Measurements from ENCODE around the gene DDX51.

DNA sequence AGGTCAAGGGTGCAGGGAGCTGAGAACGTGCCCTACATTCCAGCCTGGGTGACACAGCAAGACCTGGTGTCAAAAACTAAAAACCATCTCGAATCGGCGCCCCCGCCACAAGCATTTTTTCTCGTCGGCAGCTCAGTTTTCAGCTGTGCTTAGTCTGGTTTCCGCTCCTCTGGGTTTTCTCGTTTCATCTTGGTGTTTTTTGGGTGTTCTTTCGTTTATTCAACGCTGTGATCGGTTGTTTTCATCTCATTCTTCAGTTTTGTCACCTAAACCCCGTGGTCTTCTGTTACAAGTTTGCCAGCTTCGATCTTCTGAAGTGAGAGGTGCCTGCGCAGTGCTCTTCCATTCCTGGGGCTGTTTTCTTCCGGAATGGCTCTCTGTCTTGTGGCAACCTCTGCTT, 41.6 kb upstream of the DDX51 start:
- TF ChIP-seq, protein P1, sequence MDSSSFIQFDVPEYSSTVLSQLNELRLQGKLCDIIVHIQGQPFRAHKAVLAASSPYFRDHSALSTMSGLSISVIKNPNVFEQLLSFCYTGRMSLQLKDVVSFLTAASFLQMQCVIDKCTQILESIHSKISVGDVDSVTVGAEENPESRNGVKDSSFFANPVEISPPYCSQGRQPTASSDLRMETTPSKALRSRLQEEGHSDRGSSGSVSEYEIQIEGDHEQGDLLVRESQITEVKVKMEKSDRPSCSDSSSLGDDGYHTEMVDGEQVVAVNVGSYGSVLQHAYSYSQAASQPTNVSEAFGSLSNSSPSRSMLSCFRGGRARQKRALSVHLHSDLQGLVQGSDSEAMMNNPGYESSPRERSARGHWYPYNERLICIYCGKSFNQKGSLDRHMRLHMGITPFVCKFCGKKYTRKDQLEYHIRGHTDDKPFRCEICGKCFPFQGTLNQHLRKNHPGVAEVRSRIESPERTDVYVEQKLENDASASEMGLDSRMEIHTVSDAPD (CRISPR knock-in tag; IDR thresholded peaks at IDR 0.05): no peak
- TF ChIP-seq ZNF746 (CRISPR knock-in tag; IDR thresholded peaks at IDR 0.05) (no peak), SP1 (IDR thresholded peaks at IDR 0.05) (no peak), SP1 (CRISPR knock-in tag; IDR thresholded peaks at IDR 0.05) (no peak), SP4 (CRISPR knock-in tag; IDR thresholded peaks at IDR 0.05) (no peak), ZSCAN22 (CRISPR knock-in tag; IDR thresholded peaks at IDR 0.05) (no peak), BRD4 (CRISPR knock-in tag; IDR thresholded peaks at IDR 0.05) (no peak), POLR2AphosphoS2 (IDR thresholded peaks at IDR 0.05; ENCODE audit: low read depth, low read length) (no peak), TRIM24 (CRISPR knock-in tag; IDR thresholded peaks at IDR 0.05) (no peak), RARG (CRISPR knock-in tag; IDR thresholded peaks at IDR 0.05; ENCODE audit: low read depth) (no peak), CC2D1A (CRISPR knock-in tag; IDR thresholded peaks at IDR 0.05) (no peak)
- TF ChIP-seq, protein P2, sequence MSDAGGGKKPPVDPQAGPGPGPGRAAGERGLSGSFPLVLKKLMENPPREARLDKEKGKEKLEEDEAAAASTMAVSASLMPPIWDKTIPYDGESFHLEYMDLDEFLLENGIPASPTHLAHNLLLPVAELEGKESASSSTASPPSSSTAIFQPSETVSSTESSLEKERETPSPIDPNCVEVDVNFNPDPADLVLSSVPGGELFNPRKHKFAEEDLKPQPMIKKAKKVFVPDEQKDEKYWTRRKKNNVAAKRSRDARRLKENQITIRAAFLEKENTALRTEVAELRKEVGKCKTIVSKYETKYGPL (CRISPR knock-in tag; IDR thresholded peaks at IDR 0.05): no peak
